Left kidney (tissue), 2 donors: ENCODE results near the gene FOXD1. TPM values are rescaled to one million over a fixed set of nuclear protein-coding genes. Genes with fewer than 3 reads are reported as not detected.
"Not testable (repeated sequence)": the region's sequence is repeated elsewhere in the genome, so short reads cannot be mapped to it uniquely, and the experiment has no call there.

Experiments used
- DNase-seq: peaks from one replicate; pipeline ENCODE4 v3.0.0-alpha.2; 2013
- polyA plus RNA-seq: library from polyadenylated mRNA; unstranded; fragments of 120-200 nt; gene quantifications from one replicate; pipeline ENCODE4 v1.2.1, GENCODE V29; 2013; ENCODE audit not compliant: insufficient read length

FOXD1 gene
- polyA plus RNA-seq, 1 donor = 11.1 TPM

- DNase-seq = no peak
Observed at GRCh38 chr5:73418244-73418691, 30.3 kb downstream of the FOXD1 start.

DNA sequence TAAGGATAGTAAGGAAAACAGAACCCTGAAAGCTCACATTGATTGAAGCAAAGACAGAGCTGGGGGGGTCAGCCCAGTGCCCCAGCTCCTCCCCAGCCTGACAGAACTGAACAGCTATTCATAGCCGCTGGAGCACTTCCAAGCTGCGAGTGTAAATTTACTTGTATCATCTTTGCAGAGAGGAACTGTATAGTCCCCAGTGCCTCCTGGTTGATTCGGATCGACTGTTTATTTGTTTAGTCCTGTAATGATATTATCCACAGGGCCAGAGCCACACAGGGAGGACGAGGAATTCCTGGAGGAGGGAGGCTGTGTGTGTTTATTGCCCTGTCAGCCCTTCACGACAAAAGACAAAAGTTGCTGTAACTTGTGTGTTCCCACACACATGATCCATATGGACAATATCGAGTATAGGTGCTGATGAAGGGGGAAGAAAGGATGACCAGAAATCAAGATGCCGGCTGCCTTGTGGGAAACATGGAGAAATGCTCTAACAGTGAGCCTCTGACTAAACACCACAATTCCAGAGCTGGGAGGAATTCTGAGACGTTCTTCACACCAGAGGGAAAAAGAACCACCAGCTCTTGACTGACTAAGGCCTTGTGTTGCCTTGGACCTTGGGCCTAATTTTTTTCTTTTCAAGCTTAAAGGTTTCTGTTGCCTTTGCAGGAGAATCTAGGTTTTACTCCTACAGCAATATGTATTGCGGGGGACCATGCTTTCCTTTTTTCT lies 31.1 kb downstream of the FOXD1 start:
- DNase-seq = no peak

DNA sequence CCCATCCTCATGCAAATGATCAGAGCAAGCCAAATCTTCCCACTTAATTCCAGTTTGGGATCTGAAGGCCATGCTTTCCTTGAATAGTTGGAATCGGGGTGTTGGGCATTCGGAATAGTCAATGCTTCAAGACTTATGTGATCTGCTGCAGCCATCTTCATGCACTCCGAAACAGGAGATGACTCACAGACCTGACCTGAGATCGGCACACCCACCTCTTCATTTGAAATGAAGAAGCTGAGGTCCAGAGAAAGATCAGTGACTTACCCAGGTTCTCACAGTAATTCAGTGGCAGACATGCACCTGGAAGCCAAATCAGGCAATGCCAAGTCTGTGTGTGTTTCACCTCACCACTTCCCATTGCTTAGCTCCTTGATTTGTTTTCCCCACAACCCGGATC lies 33.0 kb downstream of the FOXD1 start:
- no peak for DNase-seq

DNA sequence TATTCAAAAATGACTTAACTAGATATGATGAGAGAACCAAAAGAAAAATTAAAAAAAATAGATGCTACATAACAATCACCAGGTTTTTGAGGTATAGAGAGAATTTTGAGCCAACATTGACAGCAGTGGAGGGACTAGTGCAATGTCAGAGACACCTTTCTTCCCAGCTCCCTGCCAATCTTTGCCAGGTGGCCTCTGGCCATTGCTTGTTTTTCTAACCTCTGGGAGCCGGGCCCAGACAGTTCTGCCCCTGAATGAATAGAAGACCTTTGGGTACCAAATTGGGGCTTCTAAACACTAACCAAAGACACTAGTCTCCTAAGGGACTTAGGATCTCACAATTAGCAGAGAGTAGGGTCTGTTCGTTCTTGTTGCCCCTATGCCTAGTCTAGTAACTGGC lies 33.4 kb downstream of the FOXD1 start:
- no peak for DNase-seq

DNA sequence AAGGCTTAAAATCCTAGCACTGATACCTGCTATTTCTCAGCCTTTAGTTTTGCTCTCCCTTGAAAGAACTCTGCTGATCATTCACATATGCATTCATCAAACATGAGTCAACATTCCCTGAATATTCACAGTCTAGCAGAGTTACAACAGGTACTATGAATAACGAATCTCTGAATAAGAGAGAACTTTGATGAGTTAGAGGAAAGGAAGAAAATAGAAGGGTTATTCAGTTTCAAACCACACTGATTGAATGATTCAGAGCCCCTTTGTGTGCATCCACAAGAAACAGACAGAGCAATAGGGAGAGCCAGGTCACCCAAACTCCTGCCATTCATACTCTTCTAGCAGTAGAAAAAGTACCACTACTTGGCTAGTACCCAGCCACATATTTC lies 36.0 kb downstream of the FOXD1 start:
- no peak for DNase-seq

DNA sequence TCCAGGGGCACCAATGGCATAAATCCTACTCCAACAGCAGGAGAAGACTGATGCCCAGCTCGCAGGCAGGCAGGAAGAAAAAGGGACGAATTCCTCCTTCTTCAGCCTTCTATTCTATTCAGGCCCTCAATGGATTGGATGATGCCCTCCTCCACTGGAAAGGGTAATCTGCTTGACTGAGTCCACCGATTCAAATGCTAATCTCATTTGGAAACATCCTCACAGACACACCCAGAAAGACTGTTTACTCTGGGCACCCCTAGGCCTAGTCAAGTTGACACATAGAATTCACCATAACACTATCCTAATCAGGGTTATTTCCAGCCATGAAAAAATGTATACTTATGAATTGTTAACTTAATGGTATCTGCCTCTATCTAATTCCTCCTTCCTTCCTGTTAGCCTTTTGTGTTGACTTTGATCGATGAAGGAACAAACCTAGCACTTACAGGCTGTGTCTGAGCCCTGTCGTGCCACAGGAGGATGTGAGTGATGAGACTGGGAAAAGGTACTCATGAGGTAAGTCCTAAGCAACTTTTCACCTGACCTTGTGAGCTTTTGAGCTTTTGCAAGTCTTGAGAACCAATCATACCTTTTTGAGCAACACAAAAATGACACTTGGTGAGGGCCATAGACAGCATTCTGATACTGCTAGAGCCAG lies 36.5 kb downstream of the FOXD1 start:
- DNase-seq = no peak

GRCh38 chr5:73409927-73410326 lies 38.6 kb downstream of the FOXD1 start:
- not testable (repeated sequence) for DNase-seq

DNA sequence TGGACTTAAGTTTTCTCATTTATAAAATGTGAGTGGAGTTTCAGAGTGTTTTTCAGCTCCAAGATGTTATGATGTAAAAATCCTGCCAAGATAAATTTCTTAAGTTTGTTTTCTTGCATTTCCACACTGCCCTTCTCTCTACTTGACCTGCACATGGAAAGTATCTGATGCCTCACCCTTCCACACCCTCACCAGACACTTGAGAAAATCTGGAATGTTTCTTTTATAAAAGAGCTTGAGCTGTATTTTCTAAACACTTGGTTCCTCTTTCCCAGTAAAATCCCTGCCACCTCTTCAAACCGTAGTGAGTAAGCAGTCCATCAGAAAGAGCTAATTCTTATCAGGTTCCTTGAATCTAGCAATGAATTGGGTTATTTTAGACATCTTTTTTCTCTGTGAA lies 42.9 kb downstream of the FOXD1 start:
- DNase-seq = no peak

- DNase-seq = no peak
Observed at GRCh38 chr5:73399775-73400174, 48.8 kb downstream of the FOXD1 start.

Other genes starting within 250 kb of the FOXD1 start
- gene BTF3, start 49.7 kb upstream of the FOXD1 start, polyA plus RNA-seq = 882 TPM
- gene ANKRA2, start 116.9 kb upstream of the FOXD1 start, polyA plus RNA-seq = 67.6 TPM
- gene UTP15, start 117.0 kb upstream of the FOXD1 start, polyA plus RNA-seq = 22.8 TPM
- gene ARHGEF28, start 177.4 kb upstream of the FOXD1 start, polyA plus RNA-seq = 60.1 TPM